Right atrium auricular region (tissue), 2 donors: ENCODE measurements around the gene ZNF132. TPM values are rescaled to one million over a fixed set of nuclear protein-coding genes. Genes with fewer than 3 reads are reported as not detected.

Experiments used
- DNase-seq: peaks from one replicate; pipeline ENCODE4 v3.0.0-alpha.2; 2019; ENCODE audit warnings: low spot score
- H3K27ac ChIP-seq, 2 donors: fragments of 200-600 bp; sonication (generic); 1 replicate in 1 of 2; 2 replicates in 1 of 2; pipeline ENCODE4 v1.5.1; 2016 to 2019
- H3K27me3 ChIP-seq, 2 donors: fragments of 200-600 bp; sonication (generic); one replicate each; pipeline versions ENCODE4 v1.5.1 to v1.6.0; 2017 to 2019
- H3K36me3 ChIP-seq: fragments of 200-600 bp; sonication (generic); one replicate; pipeline ENCODE4 v1.5.1; 2016
- H3K4me1 ChIP-seq, 2 donors: fragments of 200-600 bp; sonication (generic); one replicate each; pipeline versions ENCODE4 v1.5.1 to v1.6.0; 2017 to 2019
- H3K4me3 ChIP-seq, 2 donors: fragments of 200-600 bp; sonication (generic); 1 replicate in 1 of 2; 2 replicates in 1 of 2; pipeline ENCODE4 v1.5.1; 2017 to 2019; ENCODE audit warnings: mild to moderate bottlenecking in 1 of 2, moderate library complexity in 1 of 2
- H3K9me3 ChIP-seq, 2 donors: fragments of 200-600 bp; sonication (generic); one replicate each; pipeline ENCODE4 v1.5.1; 2019
- total RNA-seq, 2 donors: library from RNA; depleted of rRNA; stranded (reverse); fragments of >200 nt; gene quantifications; one replicate each; pipeline ENCODE4 v1.1.0, GENCODE V29; 2016
- TF ChIP-seq, protein P1 (sequence below), 2 donors: fragments of 200-600 bp; sonication (generic); IDR thresholded peaks; one replicate each; pipeline ENCODE4 v1.5.1; 2019; ENCODE audit warnings: antibody characterized with exemption in 2 of 2

ZNF132 gene
- total RNA-seq, 2 donors from 2014 or later: 2.7 to 3.1 TPM

DNA sequence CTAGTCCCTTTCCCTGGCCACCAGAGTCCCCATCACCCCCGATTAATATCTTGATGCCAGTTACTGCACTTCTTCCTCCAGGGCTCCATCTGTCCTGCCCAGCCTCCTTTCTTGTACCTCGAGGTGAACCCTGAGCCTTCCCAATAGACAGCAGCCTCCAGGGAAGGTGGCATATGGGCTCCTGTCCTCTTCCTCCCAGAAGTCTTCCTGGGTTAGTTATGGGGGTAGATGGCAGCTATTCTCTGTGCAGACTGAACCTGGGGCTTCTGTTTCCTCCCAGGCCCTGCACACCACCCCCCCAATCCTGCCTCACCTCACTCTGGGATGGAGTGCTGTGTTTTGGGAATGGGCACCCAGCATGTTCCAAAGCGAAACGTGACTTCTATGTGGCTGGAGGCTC lies 41.9 kb downstream of the ZNF132 start:
- H3K4me1 ChIP-seq: peaks cover 0 to 27% of the 10 kb centered on the region in 2 donors
- H3K36me3 ChIP-seq: peaks cover 21% of the 10 kb centered on the region
- no peaks in the 10 kb centered on the region for H3K9me3 ChIP-seq
- H3K27ac ChIP-seq: no peak overlapping the region
- TF ChIP-seq, protein P1, sequence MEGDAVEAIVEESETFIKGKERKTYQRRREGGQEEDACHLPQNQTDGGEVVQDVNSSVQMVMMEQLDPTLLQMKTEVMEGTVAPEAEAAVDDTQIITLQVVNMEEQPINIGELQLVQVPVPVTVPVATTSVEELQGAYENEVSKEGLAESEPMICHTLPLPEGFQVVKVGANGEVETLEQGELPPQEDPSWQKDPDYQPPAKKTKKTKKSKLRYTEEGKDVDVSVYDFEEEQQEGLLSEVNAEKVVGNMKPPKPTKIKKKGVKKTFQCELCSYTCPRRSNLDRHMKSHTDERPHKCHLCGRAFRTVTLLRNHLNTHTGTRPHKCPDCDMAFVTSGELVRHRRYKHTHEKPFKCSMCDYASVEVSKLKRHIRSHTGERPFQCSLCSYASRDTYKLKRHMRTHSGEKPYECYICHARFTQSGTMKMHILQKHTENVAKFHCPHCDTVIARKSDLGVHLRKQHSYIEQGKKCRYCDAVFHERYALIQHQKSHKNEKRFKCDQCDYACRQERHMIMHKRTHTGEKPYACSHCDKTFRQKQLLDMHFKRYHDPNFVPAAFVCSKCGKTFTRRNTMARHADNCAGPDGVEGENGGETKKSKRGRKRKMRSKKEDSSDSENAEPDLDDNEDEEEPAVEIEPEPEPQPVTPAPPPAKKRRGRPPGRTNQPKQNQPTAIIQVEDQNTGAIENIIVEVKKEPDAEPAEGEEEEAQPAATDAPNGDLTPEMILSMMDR (IDR thresholded peaks at IDR 0.05): no peak
- H3K4me3 ChIP-seq: no peak overlapping the region
- no peak for DNase-seq
- peaks cover 6 to 12% of the 10 kb centered on the region in 2 donors for H3K27me3 ChIP-seq

DNA sequence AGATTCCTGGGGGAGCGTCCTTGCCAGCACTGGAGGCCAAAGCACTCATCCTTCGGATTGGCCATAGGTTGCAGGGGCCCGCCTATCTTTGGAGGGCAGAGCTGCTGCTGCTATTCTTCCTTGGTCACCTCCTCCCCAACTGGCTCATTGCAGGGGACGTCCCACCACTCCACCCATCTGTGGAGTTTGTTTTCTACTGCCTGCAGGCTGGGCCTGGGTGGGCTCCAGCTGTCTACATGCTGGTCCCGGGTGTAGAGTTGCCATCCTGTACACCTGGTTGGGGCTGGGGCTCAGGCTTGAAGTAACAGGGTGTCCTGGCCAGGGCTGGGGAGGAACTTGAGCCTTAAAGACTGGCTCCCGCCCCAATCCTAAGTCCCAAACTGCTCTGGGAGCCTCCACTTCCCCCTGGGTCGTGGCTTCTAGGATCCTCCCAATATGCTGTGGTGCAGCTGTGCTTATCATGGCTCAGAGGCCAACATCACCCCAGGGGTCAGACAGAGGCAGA lies 42.4 kb downstream of the ZNF132 start:
- peaks cover 6 to 12% of the 10 kb centered on the region in 2 donors for H3K27me3 ChIP-seq
- H3K36me3 ChIP-seq: peaks cover 26% of the 10 kb centered on the region
- TF ChIP-seq, protein P1 (IDR thresholded peaks at IDR 0.05): no peak
- H3K27ac ChIP-seq: no peak overlapping the region
- H3K4me3 ChIP-seq: no peak overlapping the region
- no peak for DNase-seq
- peaks cover 0 to 27% of the 10 kb centered on the region in 2 donors for H3K4me1 ChIP-seq
- H3K9me3 ChIP-seq: no peaks in the 10 kb centered on the region

DNA sequence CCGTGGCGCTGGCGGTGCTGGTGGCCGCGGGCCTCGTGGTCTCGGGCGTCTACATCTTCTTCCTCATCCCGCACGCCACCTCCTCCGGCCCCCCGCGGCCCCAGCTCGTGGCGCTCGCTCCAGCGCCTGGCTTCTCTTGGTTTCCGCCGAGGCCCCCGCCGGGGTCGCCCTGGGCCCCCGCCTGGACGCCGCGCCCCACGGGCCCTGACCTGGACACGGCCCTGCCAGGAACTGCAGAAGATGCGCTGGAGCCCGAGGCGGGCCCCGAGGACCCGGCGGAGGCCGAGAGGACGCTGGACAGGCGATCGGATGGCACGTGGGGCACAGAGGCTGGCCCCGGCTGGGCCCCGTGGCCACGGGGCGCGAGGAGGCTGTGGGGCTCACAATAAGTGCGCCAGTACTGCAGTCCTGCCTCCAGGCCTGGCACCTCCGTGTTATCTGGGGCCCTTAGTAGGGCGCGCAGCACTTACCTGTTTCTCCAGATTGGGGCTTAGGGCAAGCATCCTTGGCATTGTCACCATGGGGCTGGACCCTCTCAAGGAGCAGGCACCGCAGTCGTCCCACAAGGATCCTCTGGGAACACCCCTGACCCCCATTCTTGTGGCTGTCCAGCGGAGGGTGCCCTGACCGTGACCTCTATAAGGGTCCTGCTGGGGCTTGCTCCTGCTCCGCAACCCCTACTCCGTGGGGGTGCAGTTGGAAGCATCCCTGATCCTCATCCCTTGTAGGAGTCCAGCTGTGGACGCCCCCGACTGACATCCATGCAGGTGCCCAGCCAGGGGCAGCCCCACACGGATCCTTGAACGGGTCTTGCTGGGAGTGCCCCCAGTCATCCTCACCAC lies 43.0 kb downstream of the ZNF132 start:
- Histone ChIP-seq H3K9me3 (no peaks in the 10 kb centered on the region), H3K27ac (no peak overlapping the region), H3K4me3 (peak overlapping the region in 1 of 2 donors; percentile 21), H3K36me3 (peaks cover 26% of the 10 kb centered on the region), H3K27me3 (peaks cover 6 to 12% of the 10 kb centered on the region in 2 donors), H3K4me1 (peaks cover 0 to 24% of the 10 kb centered on the region in 2 donors)
- no peak for DNase-seq
- TF ChIP-seq, protein P1 (IDR thresholded peaks at IDR 0.05): no peak

DNA sequence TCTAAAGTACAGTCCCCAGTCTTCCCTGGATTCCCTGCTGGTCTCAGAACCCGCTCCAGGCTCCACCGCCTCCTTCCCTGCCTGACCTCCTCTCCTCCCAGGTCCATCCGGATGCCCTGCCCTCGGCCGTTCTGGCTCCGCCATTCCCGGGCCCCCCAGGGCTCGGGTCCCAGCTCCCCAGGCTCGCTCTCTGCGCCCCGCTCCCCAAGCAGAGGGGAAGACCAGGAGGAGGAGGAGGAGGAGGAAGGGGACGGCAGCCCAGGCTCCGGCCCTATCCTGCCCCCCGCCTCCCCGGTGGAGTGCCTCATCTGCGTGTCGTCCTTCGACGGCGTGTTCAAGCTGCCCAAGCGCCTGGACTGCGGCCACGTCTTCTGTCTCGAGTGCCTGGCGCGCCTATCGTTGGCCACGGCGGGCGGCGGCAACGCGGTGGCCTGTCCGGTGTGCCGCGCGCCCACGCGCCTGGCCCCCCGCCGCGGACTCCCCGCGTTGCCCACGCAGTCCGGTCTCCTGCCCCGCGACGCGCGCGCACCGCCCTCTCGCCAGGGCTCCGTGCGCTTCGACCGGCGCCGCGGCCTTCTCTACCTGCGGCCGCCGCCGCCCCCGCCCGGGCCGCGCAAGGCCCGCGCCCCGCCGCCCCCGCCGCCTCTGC lies 43.9 kb downstream of the ZNF132 start:
- Histone ChIP-seq H3K27ac (no peak overlapping the region), H3K27me3 (peaks cover 6 to 12% of the 10 kb centered on the region in 2 donors), H3K4me3 (peak overlapping the region in 1 of 2 donors; percentile 21), H3K4me1 (peaks cover 0 to 21% of the 10 kb centered on the region in 2 donors), H3K36me3 (peaks cover 30% of the 10 kb centered on the region), H3K9me3 (no peaks in the 10 kb centered on the region)
- no peak for DNase-seq
- TF ChIP-seq, protein P1 (IDR thresholded peaks at IDR 0.05): no peak

DNA sequence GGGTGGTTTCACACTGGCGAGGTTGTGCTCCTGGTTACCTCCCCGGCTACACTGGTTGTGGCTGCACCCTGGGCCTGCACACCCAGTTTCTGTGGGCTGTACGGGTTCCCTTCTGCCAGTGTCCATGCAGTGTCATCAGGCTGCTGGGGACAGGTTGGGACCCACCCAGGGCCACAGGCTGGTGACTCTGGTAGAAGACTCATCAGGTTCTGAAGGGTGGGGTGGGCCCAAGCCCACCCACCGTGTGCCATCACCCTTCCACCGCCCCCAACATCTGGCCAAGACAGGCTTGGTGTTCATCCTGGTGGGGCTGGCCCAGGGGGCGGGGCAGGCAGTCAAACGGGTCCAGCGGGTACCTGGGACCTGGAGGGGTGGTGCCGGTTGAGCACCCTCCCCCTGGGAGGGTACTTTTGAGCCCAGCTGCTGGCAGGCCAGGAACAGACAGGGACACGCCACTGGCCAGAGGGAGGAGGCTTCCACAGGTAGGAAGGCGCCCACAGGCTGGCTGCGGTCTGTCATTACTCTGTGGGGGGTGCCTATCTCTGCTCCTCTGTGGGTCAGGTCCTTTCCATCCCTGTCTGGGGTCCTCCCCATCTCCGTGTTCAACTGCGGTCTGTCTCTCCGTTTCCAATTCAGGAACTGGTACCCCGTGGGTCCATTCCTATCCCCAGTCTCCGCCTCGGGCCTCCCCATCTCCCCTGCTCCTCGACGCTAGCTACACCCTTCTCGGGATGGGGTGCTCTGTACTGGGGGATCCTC lies 44.6 kb downstream of the ZNF132 start, which contains the start of gene RNF225:
Gene RNF225 (plus strand): TSS at position 437 of the 759 bp plus-strand sequence. CDS start 434 bp downstream, outside the sequence.
- no peak within 1 kb of the TSS for H3K27ac ChIP-seq
- peaks cover 0 to 14% of the 10 kb centered on the region in 2 donors for H3K4me1 ChIP-seq
- peaks cover 36% of the 10 kb centered on the region for H3K36me3 ChIP-seq
- no peaks in the 10 kb centered on the region for H3K9me3 ChIP-seq
- peak within 1 kb of the TSS in 1 of 2 donors; percentile 21 for H3K4me3 ChIP-seq
- TF ChIP-seq, protein P1 (IDR thresholded peaks at IDR 0.05): no peak
- no peak for DNase-seq
- peaks cover 6 to 12% of the 10 kb centered on the region in 2 donors for H3K27me3 ChIP-seq
